Measurements from ENCODE around the gene RPP25.

Gene RPP25

DNA sequence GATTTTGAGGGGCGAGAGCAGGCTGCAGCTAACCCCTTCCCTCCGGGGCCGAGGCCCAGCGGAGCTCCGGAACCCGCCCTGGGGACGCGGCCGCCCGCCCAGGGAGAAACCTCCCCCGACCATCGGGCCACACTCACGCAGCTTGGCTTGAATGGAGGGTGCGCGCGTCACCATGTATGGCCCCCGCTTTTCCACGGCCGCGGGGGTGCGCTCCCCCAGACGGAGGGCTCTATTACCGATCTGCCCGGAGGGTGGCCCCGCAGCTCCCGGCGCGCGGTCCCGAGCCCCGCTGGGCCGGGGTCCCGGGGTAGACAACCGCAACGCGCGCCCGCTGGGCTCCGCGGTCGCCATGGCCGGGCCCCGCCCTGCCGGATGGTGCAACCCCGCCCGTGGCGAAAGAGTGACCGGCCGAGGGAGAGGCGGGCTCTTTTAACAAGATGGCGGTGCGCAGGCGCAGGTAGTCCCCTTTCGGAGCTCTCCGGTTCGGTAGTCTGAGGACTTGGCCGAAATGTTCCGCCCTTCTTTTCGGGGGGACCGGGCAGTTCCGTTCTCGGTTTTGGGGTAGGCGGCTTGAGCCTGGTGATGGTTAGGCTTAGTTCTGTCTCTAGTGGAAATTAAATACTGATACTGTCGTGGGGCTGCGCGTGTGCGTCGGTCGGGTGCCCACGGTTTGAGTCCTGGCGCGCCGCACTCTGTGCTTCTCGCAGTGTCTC lies 50.0 kb downstream of the RPP25 start, which contains the start of gene FAM219B:
TSS of gene FAM219B (minus strand) at position 402 of the 713 bp plus-strand sequence. CDS start at position 351, 51 bp downstream.
- Mint-ChIP-seq H3K27ac (ENCODE audit: low read depth) (peak within 1 kb of the TSS; percentile 98), H3K36me3 (ENCODE audit: insufficient read depth) (peaks cover 11% of the 10 kb centered on the region), H3K9me3 (no peaks in the 10 kb centered on the region), H3K27me3 (no peaks in the 10 kb centered on the region), H3K4me3 (peak within 1 kb of the TSS; percentile 99), H3K4me1 (peaks cover 27% of the 10 kb centered on the region)
- peak; percentile 77 for ATAC-seq (replicated peaks; ENCODE audit: extremely low read depth, poor library complexity, severe bottlenecking)
- DNase-seq (ENCODE audit: low spot score in 2 of 2): peak; percentile 28 to 55

DNA sequence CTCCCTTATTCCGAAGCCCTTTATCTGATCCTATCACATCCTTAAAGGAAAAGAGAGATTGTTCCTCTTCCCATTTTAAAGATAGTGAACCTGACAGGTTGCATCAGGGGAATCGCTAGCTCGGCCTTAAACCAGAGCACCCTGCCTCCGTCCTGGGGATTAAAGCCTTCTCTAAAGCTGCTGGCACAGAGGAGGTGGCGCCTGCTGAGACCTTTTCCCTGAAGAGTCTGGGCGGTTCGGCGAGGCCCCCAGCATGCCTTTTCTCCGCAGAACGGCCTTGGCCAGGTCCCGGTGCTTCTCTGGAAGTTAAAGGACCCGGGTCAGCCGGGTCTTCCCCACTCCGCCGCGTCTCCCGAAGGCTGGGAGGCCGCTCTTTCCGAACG lies 50.5 kb downstream of the RPP25 start:
- H3K27ac Mint-ChIP-seq (ENCODE audit: low read depth): peak overlapping the region; percentile 98
- H3K9me3 Mint-ChIP-seq: no peaks in the 10 kb centered on the region
- peaks cover 27% of the 10 kb centered on the region for H3K4me1 Mint-ChIP-seq
- no peaks in the 10 kb centered on the region for H3K27me3 Mint-ChIP-seq
- peaks cover 11% of the 10 kb centered on the region for H3K36me3 Mint-ChIP-seq (ENCODE audit: insufficient read depth)
- ATAC-seq (replicated peaks; ENCODE audit: extremely low read depth, poor library complexity, severe bottlenecking) (peak; percentile 41), DNase-seq (ENCODE audit: low spot score in 2 of 2) (peak in 1 of 2 donors; percentile 20)
- H3K4me3 Mint-ChIP-seq: peak overlapping the region; percentile 99
